Suppressor macrophage treated with lipopolysaccharide for 4 hours (primary cell): ENCODE measurements around the gene SH2D6.
"Not testable (repeated sequence)": the region's sequence is repeated elsewhere in the genome, so short reads cannot be mapped to it uniquely, and the experiment has no call there.

Source experiments
- DNase-seq: peaks from one replicate; pipeline ENCODE4 v3.0.0-alpha.2; 2020

The SH2D6 gene

DNA sequence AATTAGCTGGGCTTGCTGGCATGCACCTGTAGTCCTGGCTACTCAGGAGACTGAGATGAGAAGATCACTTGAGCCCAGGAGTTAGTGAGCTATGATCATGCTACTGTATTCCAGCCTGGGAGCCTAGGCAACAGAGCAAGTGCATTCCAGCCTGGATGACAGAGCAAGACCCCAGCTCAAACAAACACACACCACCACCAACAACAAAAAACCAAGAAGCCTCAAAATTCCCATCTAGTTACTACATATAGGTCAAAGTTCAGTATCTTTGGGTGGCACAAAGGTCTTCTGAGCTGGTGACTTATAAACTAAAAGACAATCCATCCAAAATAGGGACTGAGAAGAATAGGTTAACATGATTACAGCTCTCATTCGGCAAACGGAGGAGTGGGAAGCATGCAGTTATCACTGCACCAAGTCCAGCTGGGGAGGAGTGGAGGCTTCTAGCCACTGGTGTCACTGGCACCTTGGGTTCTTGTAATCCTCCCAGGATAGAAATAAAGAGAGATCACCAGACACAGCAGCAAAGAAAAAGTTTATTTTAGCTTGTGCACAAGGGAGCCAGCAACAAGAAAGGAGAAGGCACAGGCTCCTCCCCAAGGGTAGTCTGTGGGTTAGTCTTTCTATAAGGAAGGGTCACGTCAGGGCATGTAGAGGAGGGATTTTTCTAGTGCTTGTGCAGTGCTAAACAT is 57.4 kb downstream of the SH2D6 start:
- DNase-seq = no peak

DNA sequence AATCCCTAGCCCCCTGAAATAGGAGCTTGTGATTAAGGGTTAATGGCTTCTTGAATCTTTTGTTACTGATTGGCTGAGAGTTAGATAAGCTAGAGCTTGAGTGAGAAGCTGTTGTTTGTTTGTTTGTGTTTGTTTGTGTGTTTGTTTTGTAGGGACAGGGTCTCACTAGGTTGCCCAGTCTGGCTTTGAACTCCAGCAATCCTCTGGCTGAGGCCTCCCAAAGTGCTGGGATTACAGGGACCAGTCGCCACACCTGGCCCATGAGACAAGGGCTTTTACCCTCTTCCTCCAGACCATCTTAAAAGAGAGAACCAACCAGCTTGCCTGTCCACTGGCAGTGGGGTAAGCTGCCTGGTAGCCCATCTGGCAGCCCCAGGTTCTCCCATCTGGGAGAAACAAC is 58.1 kb downstream of the SH2D6 start:
- no peak for DNase-seq

DNA sequence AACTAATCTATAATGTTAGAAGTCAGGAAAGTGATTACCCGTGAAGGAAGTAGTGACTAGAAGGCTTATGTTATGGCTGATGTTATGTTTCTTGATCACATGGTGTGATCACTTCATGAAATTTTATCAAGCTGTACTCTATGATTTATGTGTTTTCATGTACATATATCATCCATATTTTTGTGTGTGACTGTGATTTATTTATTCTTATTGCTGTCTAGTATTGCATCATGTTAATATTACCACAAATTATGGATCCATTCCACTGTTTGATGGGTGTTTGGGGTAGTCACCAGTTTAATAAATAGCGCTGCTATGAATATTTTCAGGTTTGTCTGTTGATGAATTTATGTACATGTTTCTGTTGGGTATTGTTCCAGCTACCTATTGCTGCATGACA is 59.4 kb downstream of the SH2D6 start:
- DNase-seq = no peak

DNA sequence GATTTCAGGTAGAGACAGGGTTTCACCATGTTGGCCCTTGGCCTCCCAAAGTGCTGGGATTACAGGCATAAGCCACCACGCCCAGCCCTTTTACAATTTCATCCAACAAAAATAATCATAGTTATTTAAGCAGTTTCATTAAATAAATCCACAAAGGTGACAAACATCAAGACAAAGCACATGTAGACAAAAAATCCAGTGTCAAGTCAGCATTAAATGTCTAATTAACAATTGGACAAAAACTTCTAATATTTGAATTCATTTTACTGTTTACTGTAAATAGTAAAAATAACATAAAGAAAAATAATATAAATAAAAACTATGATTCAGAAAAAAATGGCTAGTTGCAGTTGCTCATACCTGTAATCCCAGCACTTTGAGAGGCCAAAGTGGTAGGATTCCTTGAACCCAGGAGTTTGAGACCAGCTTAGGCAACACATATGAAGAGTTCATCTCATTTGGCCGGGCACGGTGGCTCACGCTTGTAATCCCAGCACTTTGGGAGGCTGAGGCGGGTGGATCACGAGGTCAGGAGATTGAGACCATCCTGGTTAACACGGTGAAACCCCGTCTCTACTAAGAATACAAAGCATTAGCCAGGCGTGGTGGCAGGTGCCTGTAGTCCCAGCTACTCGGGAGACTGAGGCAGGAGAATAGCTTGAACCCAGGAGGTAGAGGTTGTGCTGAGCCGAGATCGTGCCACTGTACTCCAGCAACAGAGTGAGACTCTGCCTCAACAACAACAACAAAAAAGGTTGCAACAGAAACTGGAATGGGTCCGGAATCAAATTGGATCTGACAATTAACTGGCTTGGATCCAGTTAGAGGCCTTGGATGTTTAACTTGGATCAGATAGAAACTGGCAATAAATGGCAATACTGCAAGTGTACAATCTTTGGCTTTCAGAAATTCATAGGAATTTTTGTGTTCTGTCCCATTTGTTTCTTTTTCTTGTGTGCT is 63.6 kb downstream of the SH2D6 start:
- no peak for DNase-seq

DNA sequence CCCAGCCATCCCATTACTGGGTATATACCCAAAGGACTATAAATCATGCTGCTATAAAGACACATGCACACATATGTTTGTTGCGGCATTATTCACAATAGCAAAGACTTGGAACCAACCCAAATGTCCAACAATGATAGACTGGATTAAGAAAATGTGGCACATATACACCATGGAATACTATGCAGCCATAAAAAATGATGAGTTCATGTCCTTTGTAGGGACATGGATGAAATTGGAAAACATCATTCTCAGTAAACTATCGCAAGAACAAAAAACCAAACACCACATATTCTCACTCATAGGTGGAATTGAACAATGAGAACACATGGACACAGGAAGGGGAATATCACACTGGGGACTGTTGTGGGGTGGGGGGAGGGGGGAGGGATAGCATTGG is 66.1 kb downstream of the SH2D6 start:
- not testable (repeated sequence) for DNase-seq

DNA sequence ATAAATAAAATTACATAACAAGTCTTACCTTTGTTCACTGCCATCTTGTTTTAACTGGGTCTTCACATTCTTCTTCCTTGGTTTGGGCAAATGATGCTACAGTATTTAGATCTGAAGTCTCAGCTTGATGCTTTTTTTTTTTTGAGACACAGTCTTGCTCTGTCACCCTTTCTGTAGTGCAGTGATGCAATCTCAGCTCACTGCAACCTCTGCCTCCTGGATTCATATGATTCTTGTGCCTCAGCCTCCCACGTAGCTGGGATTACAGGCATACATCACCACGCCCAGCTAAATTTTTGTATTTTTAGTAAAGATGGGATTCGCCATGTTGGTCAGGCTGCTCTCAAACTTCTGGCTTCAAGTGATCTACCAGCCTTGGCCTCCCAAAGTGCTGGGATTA is 67.3 kb downstream of the SH2D6 start:
- DNase-seq = peak; percentile 66
